ENCODE results near the gene PLCB1. TPM values are rescaled to one million over a fixed set of nuclear protein-coding genes. Genes with fewer than 3 reads are reported as not detected.
"Not testable (repeated sequence)": the region's sequence is repeated elsewhere in the genome, so short reads cannot be mapped to it uniquely, and the experiment has no call there.

Gene PLCB1
- 10 to 100 TPM in 1 of 2 donors, 1 to 10 TPM in 1; 8.5 to 10.9 TPM for total RNA-seq
- long read RNA-seq, partial matches to known transcripts = 1 of 3 reads
- long read RNA-seq, other reads (novel, unspliced or antisense) = 2 of 3 reads

GRCh38 chr20:8131598-8132483 is at the start of gene PLCB1:
TSS of gene PLCB1 (plus strand) at chr20:8132266. CDS start at chr20:8132652, 386 bp downstream.
- ATAC-seq (peak; percentile 91), DNase-seq (peak; percentile 65 to 75)
- intact Hi-C loops (cut with DNase I, micrococcal nuclease) = loop anchor here in 1 of 2 donors (5.0 kb wide), 1 partner anchor 590 kb away; no protein-coding TSS in a partner anchor

GRCh38 chr20:8082989-8083388 is 49.1 kb upstream of the PLCB1 start:
- ATAC-seq = no peak
- intact Hi-C loops (cut with DNase I, micrococcal nuclease) = no loop called here
- DNase-seq = no peak

GRCh38 chr20:8089668-8090067 is 42.4 kb upstream of the PLCB1 start:
- intact Hi-C loops (cut with DNase I, micrococcal nuclease) = no loop called here
- ATAC-seq (no peak), DNase-seq (no peak)

- DNase-seq (peak; percentile 42 to 46), ATAC-seq (no peak)
- intact Hi-C loops (cut with DNase I, micrococcal nuclease) = no loop called here
Measured at GRCh38 chr20:8094415-8094818, 37.6 kb upstream of the PLCB1 start.

GRCh38 chr20:8094850-8095249 is 37.2 kb upstream of the PLCB1 start:
- DNase-seq = no peak
- no peak for ATAC-seq
- intact Hi-C loops (cut with DNase I, micrococcal nuclease) = no loop called here

GRCh38 chr20:8095648-8096572 is 36.2 kb upstream of the PLCB1 start:
- intact Hi-C loops (cut with DNase I, micrococcal nuclease) = no loop called here
- DNase-seq = no peak
- no peak for ATAC-seq

- no peak for ATAC-seq
- intact Hi-C loops (cut with DNase I, micrococcal nuclease) = no loop called here
- no peak for DNase-seq
Measured at GRCh38 chr20:8097307-8097706, 34.8 kb upstream of the PLCB1 start.

- ATAC-seq (no peak), DNase-seq (no peak)
- intact Hi-C loops (cut with DNase I, micrococcal nuclease) = no loop called here
Measured at GRCh38 chr20:8104252-8104651, 27.8 kb upstream of the PLCB1 start.

GRCh38 chr20:8114612-8115011 is 17.5 kb upstream of the PLCB1 start:
- ATAC-seq; intact Hi-C loops (cut with DNase I, micrococcal nuclease); DNase-seq: not testable (repeated sequence)

- ATAC-seq = no peak
- intact Hi-C loops (cut with DNase I, micrococcal nuclease) = no loop called here
- DNase-seq = no peak
Measured at GRCh38 chr20:8115436-8115835, 16.6 kb upstream of the PLCB1 start.

GRCh38 chr20:8116067-8116811 is 15.8 kb upstream of the PLCB1 start:
- no peak for ATAC-seq
- intact Hi-C loops (cut with DNase I, micrococcal nuclease) = no loop called here
- DNase-seq = no peak

GRCh38 chr20:8117636-8118035 is 14.4 kb upstream of the PLCB1 start:
- DNase-seq = no peak
- intact Hi-C loops (cut with DNase I, micrococcal nuclease) = no loop called here
- ATAC-seq = no peak

GRCh38 chr20:8118039-8118438 is 14.0 kb upstream of the PLCB1 start:
- DNase-seq (no peak), ATAC-seq (no peak)
- intact Hi-C loops (cut with DNase I, micrococcal nuclease) = no loop called here

- DNase-seq (no peak), ATAC-seq (no peak)
- intact Hi-C loops (cut with DNase I, micrococcal nuclease) = no loop called here
Measured at GRCh38 chr20:8118760-8119159, 13.3 kb upstream of the PLCB1 start.

- no peak for DNase-seq
- intact Hi-C loops (cut with DNase I, micrococcal nuclease) = loop anchor here in 1 of 2 donors (10.0 kb wide), 2 partner anchors 77 to 273 kb away; no protein-coding TSS in a partner anchor
- no peak for ATAC-seq
Measured at GRCh38 chr20:8121666-8122065, 10.4 kb upstream of the PLCB1 start.

GRCh38 chr20:8124639-8125038 is 7.4 kb upstream of the PLCB1 start:
- DNase-seq = no peak
- intact Hi-C loops (cut with DNase I, micrococcal nuclease) = loop anchor here in 1 of 2 donors (10.0 kb wide), 2 partner anchors 80 to 270 kb away; no protein-coding TSS in a partner anchor
- ATAC-seq = no peak

GRCh38 chr20:8126181-8126580 is 5.9 kb upstream of the PLCB1 start:
- ATAC-seq = no peak
- intact Hi-C loops (cut with DNase I, micrococcal nuclease) = loop anchor here in 1 of 2 donors (10.0 kb wide), 2 partner anchors 81 to 269 kb away; no protein-coding TSS in a partner anchor
- DNase-seq = no peak

- no peak for ATAC-seq
- intact Hi-C loops (cut with DNase I, micrococcal nuclease) = loop anchor here in 1 of 2 donors (10.0 kb wide), 2 partner anchors 82 to 268 kb away; no protein-coding TSS in a partner anchor
Measured at GRCh38 chr20:8126841-8127378, 5.2 kb upstream of the PLCB1 start.

More at GRCh38 chr20:8126841-8127378, 5.2 kb upstream of the PLCB1 start:
- DNase-seq = no peak
